Subcutaneous abdominal adipose tissue (tissue), 5 donors: ENCODE measurements around the gene ZNF426.

Experiments
- H3K27ac ChIP-seq: one replicate; pipeline ENCODE4 v1.7.0; 2013; ENCODE audit warnings: low read depth, mild to moderate bottlenecking, inconsistent platforms, low read length, moderate library complexity
- H3K27me3 ChIP-seq, 5 donors: one replicate each; pipeline ENCODE4 v1.7.0; 2013; ENCODE audit warnings: low read length in 5 of 5, inconsistent platforms in 1 of 5; ENCODE audit not compliant: control insufficient read depth in 5 of 5, insufficient read depth in 4 of 5
- H3K36me3 ChIP-seq, 5 donors: one replicate each; pipeline ENCODE4 v1.7.0; 2013; ENCODE audit warnings: low read length in 5 of 5; ENCODE audit not compliant: control insufficient read depth in 5 of 5, insufficient read depth in 5 of 5
- H3K4me1 ChIP-seq, 5 donors: one replicate each; pipeline ENCODE4 v1.7.0; 2013; ENCODE audit warnings: low read length in 5 of 5, mild to moderate bottlenecking in 3 of 5, moderate library complexity in 1 of 5; ENCODE audit not compliant: control insufficient read depth in 5 of 5, insufficient read depth in 5 of 5
- H3K4me3 ChIP-seq, 5 donors: one replicate each; pipeline ENCODE4 v1.7.0; 2013; ENCODE audit warnings: low read length in 5 of 5, low read depth in 1 of 5
- H3K9ac ChIP-seq, 5 donors: one replicate each; pipeline ENCODE4 v1.7.0; 2013; ENCODE audit warnings: low read length in 5 of 5, mild to moderate bottlenecking in 4 of 5, moderate library complexity in 3 of 5
- H3K9me3 ChIP-seq, 5 donors: one replicate each; pipeline ENCODE4 v1.7.0; 2013; ENCODE audit warnings: low read length in 5 of 5; ENCODE audit not compliant: control insufficient read depth in 5 of 5
- donor health status: healthy.
- donor health status: healthy.
- donor health status: healthy.
- donor health status: healthy.
- donor health status: healthy.

Gene ZNF426

DNA sequence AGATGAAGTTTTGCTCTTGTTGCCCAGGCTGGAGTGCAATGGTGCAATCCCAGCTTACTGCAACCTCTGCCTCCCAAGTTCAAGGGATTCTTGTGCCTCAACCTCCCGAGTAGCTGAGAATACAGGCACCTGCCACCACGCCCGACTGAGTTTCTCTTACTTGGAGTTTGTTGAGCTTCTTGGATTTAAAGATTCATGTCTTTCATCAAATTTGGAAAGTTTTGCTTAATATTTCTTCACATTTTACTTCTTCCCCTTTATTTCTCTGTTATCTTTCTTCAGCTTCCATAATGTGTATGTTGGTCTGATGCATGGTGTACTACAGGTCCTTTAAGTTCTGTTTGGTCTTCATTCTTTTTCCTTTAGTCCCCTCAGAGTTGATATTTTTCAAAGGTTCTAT lies 31.2 kb downstream of the ZNF426 start:
- no peaks in the 10 kb centered on the region for H3K27me3 ChIP-seq
- H3K9me3 ChIP-seq, result peaks cover 22 to 88% (median 79%) of the 10 kb centered on the region in 5 donors
- no peaks in the 10 kb centered on the region for H3K4me1 ChIP-seq
- no peak overlapping the region for H3K27ac ChIP-seq
- H3K4me3 ChIP-seq, result no peak overlapping the region
- no peak overlapping the region for H3K9ac ChIP-seq
- peaks cover 0 to 3% (median 0%) of the 10 kb centered on the region in 5 donors for H3K36me3 ChIP-seq

DNA sequence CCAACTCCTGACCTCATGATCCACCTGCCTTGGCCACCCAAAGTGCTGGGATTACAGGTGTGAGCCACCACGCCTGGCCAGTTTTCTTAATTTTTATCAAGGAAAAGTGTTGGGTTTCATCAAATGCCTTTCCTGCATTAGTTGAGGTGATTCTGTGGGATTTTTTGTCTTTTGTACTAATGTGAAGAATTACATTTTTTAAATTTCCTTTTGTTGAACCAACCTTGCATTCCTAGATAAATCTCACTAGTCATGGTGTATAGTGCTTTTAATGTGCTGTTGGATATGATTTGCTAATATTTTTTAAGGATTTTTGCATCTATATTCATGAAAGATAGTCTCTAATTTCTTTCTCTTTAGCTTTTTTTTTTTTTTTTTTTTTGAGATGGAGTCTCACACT lies 37.6 kb downstream of the ZNF426 start:
- H3K36me3 ChIP-seq, result no peaks in the 10 kb centered on the region
- no peak overlapping the region for H3K27ac ChIP-seq
- no peak overlapping the region for H3K9ac ChIP-seq
- H3K4me3 ChIP-seq, result peak overlapping the region in 3 of 5 donors; percentile 15 to 29 (median 16)
- no peaks in the 10 kb centered on the region for H3K4me1 ChIP-seq
- peaks cover 0 to 4% (median 0%) of the 10 kb centered on the region in 5 donors for H3K27me3 ChIP-seq
- H3K9me3 ChIP-seq, result peaks cover 23 to 82% (median 61%) of the 10 kb centered on the region in 5 donors

DNA sequence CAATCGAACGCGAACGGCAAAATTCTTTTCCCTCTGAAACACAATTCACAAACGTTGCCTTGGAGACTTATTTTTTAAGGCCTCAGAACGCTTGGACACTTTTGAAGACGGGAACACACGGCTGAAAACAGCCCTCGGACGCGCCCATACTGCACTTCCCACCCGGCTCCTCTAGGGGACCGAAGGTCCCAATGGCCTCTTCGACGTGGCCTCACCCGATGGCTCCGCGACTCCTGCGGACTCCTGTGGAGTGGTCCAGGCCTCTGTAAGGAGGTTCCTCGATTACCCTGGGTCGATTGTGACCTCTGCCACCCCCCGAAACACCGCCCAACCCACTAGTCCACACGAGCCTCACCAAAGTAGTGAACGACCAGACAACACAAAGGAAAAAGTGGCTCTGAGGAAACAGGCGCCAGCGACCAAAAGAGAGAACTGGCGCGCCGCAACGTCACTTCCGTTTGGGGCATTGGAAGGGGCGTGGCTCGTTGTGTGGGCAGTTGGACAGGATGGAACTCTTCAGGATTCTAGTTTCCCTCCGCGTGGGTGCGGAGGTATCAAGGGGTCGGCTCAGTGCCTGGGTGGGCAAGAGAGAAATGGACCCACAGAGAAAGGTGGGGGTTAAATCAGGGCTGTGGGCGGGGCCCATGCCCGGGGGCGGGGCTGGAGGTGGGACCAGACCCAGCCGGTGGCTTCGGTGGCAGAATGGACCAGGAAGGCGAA lies 40.1 kb downstream of the ZNF426 start, which contains the start of gene ZNF560:
Gene ZNF560, minus strand, starts transcription at position 434 of the 720 bp plus-strand sequence. CDS start 23,303 bp downstream, outside the sequence.
- H3K27ac ChIP-seq, result no peak within 1 kb of the TSS
- H3K4me1 ChIP-seq, result no peaks in the 10 kb centered on the region
- H3K36me3 ChIP-seq, result no peaks in the 10 kb centered on the region
- H3K9me3 ChIP-seq, result peaks cover 15 to 74% (median 40%) of the 10 kb centered on the region in 5 donors
- H3K27me3 ChIP-seq, result peaks cover 0 to 4% (median 0%) of the 10 kb centered on the region in 5 donors
- peak within 1 kb of the TSS in 4 of 5 donors; percentile 11 to 51 (median 30) for H3K4me3 ChIP-seq
- no peak within 1 kb of the TSS for H3K9ac ChIP-seq

DNA sequence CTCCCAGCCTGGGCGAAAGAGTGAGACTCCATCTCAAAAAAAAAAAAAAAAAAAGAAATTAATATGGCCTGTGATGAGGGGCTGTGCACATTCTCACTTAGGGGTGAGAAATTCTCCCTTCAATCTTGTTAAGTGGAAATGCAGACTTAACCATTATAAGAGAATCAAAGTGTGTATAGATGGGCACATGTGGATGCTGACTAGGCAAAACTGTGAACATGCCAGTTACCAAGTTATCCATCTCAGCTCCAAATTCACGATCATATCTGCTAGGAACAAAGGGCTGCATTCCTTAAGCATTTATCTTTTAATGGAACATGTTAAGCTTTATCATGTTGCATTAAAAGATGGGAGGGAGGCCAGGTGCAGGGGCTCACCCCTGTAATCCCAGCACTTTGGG lies 44.3 kb downstream of the ZNF426 start:
- H3K27me3 ChIP-seq, result peaks cover 0 to 4% (median 0%) of the 10 kb centered on the region in 5 donors
- H3K27ac ChIP-seq, result no peak overlapping the region
- H3K4me3 ChIP-seq, result no peak overlapping the region
- no peaks in the 10 kb centered on the region for H3K36me3 ChIP-seq
- peaks cover 18 to 60% (median 40%) of the 10 kb centered on the region in 5 donors for H3K9me3 ChIP-seq
- H3K9ac ChIP-seq, result no peak overlapping the region
- H3K4me1 ChIP-seq, result no peaks in the 10 kb centered on the region

DNA sequence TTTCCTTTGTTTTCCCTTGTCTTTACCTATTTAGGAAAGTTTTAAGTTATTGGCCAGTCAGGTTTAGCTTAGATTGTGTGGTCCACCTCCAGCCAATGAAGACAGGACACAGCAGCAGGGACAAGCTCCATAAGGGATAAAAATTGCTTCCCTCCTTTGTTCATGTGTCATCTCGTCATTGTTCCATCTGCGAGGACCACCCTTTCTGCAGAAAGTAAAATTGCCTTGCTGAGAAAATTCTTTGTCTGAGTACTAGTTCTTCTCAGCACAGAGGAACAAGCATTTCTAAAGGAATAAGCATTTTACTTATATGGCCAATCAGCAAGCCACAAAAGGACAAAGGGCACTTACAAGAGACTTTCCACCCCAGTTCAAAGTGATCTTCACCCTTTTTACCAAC lies 51.4 kb downstream of the ZNF426 start:
- Histone ChIP-seq H3K27me3 (no peaks in the 10 kb centered on the region), H3K9me3 (peaks cover 15 to 55% (median 49%) of the 10 kb centered on the region in 5 donors), H3K36me3 (no peaks in the 10 kb centered on the region), H3K4me3 (peak overlapping the region in 3 of 5 donors; percentile 31 to 50 (median 45)), H3K4me1 (no peaks in the 10 kb centered on the region), H3K27ac (no peak overlapping the region), H3K9ac (no peak overlapping the region)

DNA sequence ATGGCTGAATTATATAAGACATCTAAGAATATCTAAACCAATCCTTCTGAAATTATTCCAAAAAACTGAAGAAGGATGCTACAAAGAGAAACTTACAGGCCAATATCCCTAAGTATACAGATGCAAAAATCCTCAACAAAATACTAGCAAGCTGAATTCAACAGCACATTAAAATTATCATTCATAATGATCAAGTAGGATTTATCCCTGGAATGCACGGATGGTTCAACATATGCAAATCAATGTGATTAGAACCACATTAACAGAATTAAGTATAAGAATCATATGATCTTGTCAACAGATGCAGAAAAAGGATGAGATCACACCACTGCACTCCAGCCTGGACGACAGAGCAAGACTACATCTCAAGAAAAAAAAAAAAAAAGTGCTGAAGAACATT lies 53.3 kb downstream of the ZNF426 start:
- Histone ChIP-seq H3K9me3 (peaks cover 15 to 48% (median 47%) of the 10 kb centered on the region in 5 donors), H3K9ac (no peak overlapping the region), H3K27ac (no peak overlapping the region), H3K36me3 (no peaks in the 10 kb centered on the region), H3K27me3 (no peaks in the 10 kb centered on the region), H3K4me3 (no peak overlapping the region), H3K4me1 (no peaks in the 10 kb centered on the region)

DNA sequence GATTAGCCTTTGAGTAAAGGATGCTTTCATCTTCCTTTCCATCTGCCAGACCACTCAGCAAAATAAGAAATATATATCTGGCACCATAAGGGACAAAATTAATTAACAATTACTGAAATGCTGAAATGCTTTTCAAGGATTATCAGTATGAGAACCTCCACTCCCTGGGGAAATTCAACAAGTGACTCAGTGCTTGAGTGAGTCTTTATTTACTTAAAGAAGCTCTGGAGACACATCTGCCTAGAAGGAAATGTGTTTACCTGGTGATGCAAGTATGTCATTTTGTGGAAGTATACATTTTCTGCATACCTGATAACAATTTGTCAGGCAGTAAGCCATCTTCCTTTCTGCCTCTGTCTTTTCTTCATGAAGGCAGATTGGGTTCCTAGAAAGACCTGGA lies 63.5 kb downstream of the ZNF426 start:
- no peak overlapping the region for H3K9ac ChIP-seq
- H3K27ac ChIP-seq, result no peak overlapping the region
- H3K27me3 ChIP-seq, result no peaks in the 10 kb centered on the region
- no peak overlapping the region for H3K4me3 ChIP-seq
- peaks cover 11 to 61% (median 50%) of the 10 kb centered on the region in 5 donors for H3K9me3 ChIP-seq
- no peaks in the 10 kb centered on the region for H3K4me1 ChIP-seq
- no peaks in the 10 kb centered on the region for H3K36me3 ChIP-seq
